ENCODE results near the gene ITGA6.

The ITGA6 gene

DNA sequence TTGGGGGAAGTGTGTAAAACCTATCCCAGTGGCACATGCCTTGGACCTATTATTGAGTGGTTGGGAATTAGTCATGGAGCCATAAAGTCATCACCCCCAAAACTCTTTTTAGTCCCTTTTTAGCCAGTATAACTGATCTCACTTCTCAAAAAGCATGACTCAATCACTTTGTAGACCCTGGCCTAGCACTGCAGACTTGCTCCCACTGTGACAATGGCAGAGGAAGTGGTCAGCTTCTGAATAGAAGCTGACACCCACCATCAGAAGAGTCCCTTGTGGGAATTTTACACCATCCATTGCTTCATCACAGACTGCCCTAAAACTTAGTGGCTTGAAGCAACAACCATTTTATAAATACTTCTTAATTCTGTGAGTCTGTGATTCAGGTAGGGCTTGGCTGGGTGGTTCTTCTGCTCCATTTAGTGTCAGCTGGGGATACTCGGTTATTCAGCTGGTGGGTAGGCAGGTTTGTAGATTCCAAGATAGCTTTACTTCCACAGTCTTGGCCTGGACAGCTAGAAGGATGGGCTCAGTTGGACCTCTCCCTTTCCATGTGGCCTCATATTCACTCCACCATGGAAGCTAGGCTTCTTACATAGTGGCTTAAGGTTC, 10.8 kb upstream of the ITGA6 start:
- DNase-seq: no peak

DNA sequence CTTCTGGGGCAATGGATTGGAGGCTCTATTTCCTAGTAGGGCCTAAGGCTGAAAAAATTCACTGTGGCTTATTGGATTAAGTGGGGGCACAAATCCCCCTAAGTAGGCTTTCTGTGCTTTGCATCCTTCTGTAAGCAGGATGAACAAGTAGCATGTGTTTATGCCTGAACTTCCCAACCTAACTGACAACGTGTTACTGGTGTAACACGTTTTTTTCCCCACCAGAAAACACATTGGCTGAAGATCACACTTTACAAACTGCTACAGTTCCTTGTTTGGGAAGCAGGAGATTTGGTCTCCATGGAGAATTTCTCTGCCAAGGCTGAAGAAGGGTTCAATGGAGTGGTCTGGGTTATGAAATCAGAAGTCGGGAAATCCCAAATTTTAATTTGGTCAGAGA, 7.2 kb upstream of the ITGA6 start:
- DNase-seq: no peak

DNA sequence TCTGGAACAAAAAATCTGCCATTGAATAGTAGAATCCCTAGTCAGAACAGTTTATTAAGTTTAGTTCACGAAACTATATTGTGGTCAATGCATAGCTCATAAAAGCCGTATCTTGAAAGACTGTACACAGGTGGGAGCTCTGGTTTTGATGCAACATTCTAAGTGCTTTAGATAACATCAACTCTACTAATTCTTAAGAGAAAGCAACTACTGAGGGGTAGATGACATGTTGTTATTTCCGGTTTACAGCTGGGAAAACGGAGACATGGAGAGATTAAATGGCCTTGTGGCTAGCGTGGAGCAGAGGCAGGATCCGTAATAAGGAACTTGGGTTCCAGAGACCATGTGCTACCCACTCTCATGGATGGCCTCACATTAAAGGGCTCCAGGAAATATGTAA, 4.2 kb upstream of the ITGA6 start:
- no peak for DNase-seq

DNA sequence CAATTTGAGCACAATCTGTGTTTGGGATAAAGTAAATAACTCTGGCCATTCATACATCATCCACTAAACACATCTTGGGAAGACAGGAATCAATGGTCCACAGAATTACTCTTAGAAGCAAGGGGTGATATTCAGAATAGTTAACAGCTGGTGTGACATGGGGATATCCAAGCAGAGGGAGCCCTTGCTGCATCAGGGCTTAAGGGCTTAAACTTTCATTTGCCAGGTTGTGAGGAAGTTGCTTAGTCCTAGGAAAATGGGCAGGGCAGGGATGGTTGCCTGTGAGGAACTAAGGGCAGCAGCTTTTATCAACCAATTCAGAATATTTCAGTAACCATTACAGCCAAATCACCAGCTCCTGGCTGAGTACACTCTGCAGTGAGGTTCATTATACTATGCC, 2.0 kb upstream of the ITGA6 start:
- no peak for DNase-seq

DNA sequence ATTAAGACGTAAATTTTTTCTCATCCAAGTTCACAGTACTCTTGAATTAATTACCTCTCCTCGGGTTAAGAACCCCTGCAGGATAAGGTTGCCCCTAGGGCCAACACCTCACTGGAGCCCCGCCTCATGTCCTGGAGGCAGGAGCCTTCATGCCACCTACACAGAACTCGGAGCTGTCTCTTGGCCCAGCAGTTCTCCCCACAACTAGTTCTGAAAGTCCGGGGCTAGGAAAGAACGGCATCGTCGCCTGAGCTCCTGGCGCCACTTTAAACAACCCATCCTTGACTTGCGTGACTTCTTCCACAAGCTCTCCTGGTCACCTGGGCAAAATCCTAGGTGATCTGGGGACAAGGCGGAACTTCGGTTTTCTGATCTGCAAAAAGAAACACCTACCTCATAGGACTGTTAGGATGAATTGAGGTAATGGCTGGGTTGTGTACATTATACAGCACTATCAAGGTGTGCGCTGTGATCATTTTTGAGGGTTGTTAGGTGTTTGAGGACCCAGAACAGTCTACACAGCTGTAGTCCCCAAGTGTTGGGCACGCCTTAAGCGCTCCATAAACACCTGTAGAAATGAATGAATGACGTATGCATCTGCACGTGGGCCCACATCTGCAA, 641 bp upstream of the ITGA6 start:
- peak; percentile 76 for DNase-seq

DNA sequence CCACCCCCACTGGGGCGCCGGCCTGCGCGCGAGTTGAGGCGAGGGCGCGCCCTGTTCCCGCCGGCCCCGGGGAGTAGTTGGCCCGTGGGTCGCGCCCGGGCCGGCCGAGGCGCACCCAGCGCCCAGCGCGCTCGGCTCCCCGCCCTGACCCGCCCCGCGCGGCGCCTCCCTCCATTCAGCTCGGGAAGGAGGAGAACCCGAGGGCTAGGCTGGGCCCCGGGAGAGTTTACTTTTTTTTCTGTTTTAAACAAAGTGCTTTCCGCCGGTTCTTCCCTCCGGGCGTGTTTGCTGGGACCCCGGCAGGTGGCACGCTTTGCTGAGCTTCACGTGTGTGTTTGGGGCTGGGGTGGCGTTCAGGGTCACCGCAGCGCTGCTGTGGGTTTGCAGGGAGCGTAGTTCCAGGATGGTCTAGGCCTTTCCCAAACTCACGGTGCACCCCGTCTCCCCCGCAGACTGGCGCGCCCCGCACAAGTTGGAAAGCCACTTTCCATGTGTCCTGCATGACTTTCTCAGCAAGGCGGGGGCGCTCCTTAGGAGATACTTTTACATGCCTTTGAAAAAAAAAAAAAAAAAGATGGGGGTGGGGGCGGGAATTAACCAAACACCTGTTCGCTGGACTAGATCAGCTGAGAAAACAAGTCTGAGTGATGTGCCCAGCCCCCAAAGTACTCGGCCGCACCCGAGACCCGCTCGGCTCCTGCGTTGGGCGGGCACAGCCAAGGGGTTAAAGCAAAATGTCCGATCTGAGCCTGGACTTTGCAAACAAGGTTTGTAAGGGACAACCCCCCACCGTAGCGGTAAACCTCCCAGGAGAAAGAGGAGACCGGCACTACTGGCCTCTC, 825 bp downstream of the ITGA6 start:
- DNase-seq: peak; percentile 55

DNA sequence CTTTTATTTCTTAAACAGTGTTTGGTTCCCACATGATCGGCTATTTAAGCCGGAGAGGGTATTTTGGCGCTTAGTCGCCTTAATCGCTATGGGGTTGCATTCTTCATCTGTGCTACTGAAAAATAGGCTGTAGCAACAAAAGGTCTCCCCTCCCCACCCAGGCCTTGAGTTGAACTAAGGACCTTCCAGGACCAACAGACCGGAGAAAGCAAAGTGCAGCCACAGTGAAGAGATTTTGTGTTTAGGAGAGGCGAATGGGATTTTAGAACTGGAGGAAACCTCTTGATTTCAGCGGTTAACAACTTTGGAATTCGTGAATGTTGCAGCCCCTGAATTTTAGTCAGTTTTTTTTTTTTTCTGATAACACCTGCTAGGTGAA, 1.4 kb downstream of the ITGA6 start:
- DNase-seq: no peak

DNA sequence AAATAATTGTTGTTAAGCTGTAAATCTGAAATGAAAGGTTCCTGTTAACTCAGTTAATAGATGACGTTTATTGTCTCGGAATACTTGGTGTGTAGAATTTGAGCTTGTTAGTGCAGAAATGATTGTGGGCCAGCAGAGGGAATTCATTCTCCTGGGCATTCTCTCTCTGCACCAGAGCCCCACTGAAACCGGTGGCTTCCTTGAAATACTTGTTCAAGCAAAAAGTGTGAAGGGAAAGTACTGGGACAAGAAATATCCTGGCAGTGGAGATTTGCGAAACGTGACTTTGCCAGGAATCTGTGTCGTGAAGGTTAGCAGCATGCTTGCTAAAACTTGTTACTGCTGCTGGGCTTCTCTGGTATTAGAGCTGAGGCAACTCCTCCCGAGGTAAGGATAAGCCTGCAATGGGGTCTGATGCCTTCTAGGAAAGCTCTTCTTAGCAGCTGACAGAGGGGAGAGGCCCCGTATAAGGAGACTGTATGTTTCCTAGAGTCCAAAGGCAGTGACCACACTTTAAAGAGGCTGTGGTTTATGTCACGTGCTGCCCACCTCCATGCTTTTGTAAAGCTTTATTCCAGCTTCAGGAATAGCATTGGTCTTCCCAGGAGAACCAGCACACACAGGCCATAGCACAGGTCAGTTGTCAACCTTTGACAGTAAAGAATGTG, 2.0 kb downstream of the ITGA6 start:
- DNase-seq: no peak

DNA sequence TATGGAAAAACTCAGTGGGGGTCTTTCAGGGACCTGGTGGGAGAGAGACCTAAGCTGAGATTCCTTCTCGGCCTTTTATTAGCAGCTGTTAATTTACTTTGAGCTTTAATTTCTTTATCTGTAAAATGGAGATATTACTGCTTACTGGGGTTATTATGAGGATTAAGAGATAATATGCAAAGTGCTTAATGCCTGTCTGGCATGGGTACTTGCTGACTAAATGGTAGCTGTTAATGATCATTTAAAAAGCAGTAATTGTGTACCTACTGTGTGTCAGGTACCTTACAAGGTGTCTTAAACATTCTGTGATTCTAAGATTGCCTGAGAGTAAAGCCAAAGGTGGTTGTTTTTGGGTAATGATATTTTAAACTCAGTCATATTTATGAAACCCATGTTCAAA, 2.6 kb downstream of the ITGA6 start:
- DNase-seq: no peak

DNA sequence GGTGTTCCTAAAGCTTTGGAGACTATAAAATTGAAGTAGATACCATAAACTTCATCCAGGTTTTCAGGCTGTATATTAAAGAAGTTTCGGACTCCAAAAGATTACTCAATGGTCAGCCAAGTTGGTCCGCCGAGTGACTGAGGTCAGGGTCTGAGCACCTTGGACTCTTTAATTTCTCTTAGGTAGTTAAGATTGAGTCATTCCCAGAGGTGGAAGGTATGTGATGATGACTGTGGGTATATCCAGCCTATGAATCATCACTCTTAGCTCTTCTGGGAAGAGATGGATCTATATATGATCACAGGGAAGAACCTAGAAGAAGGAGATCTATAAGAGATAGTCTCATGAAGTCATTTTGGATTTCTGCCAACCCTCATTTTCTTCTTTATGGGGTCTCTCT, 3.3 kb downstream of the ITGA6 start:
- no peak for DNase-seq

DNA sequence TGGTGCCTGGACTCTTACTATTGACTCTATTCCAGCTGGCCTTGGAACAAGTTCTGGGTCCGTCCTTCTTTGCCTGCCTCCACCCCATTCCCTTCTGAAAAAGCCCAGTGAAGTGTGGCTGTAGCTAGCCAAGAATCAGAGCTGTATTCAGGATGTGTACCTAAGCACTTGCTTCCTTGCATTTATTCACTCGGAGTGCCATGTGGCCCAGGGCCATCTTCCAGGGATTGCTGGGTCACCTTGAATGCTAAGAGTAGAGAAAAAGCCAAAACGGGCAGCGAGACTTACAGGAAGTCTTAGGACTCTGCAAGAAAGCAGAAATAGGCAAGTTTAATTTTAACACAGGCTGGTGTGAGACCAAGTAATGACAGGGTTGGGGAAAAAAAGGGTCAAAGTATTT, 4.1 kb downstream of the ITGA6 start:
- no peak for DNase-seq

DNA sequence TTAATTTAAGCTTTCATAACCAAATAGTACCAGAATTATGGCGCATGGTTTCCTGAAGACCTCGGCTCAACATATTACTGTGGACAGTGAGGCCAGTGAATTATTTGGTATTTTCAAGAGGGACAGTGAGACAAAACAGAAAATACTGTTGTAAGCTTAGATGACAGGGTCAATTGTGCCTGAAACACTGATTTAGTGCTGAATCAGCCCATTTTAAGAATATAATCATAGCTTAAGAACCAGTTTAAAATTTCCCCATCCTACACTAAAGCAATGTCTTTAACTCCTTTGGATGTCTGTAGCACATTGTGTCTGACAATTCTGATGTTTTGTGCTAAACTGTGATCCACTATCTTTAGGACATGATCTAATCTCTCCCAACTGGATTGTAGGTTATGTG, 4.6 kb downstream of the ITGA6 start:
- DNase-seq: no peak

DNA sequence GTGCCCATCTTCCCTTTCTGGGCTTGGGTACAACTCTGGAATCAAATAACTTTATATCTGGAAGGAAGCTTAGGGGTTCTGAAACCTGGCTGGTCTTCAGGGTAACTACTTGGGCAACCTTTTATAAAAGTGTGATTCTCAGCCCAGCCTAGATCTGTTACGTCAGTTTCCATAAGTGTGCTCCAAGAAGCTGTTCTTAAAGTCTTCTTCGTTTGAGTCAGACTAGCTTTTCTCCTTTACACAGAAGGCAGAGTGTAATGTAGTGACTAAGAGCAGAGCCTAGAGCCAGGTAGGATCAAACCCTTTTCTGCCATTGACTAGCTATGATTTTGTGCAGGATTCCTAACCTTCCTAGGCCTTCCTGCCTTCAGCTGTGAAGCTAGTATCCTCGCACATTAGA, 5.8 kb downstream of the ITGA6 start:
- no peak for DNase-seq

DNA sequence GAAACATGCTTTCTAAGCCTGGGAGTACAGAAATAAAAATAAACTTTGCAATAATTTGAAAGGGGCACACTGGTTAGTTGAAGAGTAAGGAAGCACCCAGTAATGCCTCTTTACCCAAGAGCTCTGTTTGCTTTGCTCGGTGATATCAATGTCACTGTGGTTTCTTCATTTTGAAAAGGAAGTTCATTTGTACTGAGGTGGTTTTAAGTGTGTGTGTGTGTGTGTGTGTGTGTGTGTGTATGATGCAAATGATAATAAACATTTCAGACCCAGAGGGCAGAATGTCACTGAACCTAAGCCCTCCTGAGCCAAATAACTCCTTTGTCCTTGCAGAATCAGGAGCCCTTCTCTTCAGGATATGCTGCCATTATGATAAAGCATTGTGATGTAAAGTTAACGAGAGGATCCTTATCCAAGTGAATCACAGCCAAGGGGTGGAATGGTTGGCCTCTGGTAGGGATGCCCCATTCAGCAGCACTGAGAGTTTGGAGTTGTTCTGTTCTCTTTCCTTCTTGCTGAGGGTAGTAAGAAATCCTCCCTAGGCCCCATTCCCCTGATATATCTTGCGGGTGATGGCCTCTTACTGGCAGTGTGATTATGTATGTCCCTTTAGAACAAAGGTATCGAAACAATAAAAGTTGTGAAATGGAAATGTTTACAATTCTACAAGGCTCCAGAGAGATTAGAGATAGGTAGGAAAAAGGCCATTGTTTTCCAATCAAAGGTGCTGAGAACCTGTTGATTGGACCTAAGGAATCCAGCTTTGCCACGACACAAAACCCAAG, 7.6 kb downstream of the ITGA6 start:
- DNase-seq: peak; percentile 25

DNA sequence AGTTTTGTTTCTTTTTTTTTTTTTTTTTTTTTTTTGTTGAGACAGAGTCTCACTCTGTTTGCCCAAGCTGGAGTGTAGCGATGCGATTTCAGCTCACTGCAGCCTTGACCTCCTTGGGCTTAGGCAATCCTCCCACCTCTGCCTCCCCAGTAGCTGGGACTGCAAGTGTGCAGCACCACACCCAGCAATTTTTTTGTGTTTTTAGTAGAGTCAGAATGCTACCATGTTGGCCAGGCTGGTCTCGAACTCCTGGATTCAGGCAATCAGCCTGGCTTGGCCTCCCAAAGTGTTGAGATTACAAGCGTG, 8.2 kb downstream of the ITGA6 start:
- DNase-seq: no peak

DNA sequence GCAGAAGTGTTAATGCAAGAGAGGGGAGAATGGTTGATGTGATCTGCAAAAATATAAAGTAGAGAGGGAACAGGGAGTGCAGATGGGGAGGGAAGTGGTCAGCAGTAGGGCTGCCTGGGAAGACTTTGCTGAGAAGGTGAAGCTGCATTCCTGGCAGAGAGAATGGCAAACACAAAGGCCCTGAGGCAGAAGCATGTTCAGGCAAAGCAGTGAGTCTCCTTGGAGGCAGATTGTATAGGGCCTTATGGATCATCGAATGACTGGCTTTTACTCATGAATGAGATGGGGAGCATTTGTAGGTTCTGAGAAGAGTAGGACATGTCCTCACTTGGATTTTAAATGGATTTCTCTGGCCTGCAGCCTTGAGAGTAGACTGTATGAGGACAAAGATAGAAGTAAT, 9.5 kb downstream of the ITGA6 start:
- DNase-seq: no peak

DNA sequence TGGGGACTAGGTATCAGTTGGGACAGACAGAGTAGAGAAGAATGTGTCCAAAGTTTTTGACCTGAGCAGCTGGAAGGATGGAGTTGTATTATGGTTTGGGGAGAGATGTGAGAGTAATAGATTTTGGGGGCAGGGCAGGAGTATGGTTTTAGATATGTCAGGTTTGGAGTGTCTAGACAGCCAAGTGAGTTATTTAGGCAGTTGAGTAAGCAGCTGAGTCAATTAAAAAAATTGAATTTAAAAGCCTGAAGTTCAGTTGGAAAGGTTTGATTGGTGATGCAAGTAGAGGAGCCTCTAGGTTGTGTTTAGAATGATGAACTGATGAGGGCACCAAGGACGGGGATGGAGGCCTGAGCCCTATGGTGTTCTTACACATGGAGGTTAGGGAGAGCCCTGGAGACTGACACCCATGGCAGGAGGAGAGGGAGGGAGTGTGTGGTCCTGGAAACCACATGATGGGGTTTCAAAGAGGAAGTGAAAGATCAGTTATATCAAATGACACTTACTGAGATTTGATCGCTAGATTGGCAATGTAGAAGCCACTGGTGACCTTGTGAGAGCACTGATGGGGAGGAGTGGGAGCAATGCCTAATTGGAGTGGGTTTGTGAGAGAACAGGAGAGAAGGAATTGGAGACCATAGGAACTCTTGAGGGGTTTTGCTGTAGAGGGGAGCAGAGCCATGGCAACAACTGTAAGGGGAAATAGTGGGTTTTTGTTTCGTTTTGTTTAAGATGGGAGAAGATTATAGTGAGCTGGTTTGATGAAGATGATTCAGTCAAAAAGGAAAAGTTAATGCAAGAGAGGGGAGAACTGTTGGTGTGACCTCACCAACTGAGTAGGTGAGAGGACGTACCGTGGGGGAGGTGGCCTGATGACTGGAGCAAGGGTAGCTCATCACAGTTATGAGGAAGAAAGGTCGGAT, 10.3 kb downstream of the ITGA6 start:
- no peak for DNase-seq

DNA sequence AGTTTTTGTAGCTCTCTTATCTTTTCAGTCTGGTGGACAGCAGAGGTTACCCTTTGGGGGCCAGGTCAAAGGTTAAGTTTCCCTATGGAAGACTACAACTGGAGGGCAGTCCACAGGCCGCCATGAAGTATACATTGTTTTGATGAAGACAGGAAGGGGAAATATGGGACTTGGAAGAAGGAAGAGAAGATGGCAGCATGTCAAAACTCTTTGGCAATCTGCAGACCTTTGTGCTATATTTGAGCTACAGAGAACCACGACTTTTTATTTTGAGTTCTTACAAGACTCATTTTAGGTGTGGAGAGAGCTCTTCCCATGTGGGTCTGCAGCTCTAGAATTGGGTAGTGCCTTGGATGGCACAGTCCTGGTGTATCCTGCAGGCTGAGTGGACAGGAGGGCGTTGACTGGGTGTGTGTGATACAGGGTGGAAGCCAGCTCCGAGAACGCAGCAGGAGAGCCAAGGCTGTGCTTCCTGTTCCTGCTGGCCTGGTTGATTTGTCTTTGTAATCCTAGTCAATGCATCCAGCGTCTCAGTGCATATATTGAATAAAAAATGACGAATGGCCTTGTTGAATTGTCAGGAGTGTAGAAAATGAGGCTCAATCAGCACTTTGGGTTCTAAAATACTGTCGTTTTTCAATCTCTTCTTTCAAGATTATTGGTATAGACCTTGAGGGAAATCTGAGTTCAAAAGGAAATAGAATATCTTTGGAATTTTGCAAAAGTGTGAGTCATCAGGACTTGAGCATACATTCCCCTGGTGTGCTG, 11.5 kb downstream of the ITGA6 start:
- no peak for DNase-seq

DNA sequence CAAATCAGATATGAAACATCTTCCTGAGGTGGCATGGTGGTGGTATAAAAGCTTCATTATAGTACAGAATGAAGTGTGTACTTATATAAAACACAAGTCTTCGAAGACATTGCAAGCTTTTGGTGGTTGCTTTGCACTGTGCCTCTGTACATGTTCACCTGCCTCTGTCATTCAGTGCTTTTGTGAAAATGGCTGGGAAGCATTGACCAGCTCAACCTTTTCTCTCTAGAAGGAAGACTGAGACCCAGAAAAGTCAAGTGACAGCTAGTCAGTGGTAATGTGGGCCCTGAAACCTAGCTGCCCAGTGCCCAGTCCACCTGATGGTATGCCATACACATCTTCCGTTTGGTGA, 12.1 kb downstream of the ITGA6 start:
- DNase-seq: no peak

DNA sequence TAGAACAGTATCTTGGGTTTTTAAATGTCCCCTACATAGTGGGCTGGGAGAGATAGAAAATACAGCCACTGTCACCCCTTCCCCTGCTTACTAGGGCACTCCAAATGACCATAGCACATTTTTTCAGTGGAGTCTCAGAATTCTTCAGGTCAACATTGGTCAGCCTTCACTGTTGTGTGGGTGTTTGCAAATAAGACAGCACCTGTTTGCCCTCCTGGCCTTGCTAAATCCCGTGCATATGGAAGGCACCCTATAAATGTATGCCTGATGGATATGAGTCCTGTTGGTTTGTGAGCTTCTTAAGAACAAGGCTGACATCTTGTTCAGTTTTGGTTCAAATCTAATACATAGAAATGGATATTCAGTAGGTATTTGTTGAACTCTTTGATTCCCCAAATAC, 12.5 kb downstream of the ITGA6 start:
- no peak for DNase-seq

DNA sequence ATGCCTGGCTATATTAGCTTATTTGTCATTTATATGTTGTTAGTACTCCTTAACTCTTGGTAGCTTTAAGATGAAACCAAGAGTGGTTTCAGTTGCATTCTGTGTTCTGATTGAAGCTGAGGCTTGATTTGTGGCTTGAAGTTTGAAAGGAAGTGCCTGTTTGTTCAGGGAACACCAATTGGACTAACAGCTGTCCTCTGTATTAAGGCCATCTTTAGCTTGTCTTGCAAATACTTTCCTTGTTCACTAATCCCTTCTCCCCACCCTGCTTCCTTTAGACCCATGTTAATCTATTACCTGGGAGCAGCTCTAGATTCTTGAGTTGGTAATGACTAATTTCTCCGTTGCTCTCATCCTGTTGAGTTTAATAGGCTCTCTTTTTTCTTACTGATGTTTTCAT, 13.4 kb downstream of the ITGA6 start:
- no peak for DNase-seq
